NT2/D1 (cell line): ENCODE data around the gene SORBS1.

Experiments
- SUZ12 ChIP-seq: IDR thresholded peaks from 2 replicates; pipeline ENCODE4 v1.6.1; 2011; ENCODE audit not compliant: insufficient read length, insufficient read depth; ENCODE audit errors: extremely low read depth
- YY1 ChIP-seq: IDR thresholded peaks from 2 replicates; pipeline ENCODE4 v1.6.1; 2011; ENCODE audit not compliant: insufficient read length, insufficient read depth
- ZNF274 ChIP-seq: IDR thresholded peaks from 2 replicates; pipeline ENCODE4 v1.6.1; 2011; ENCODE audit warnings: mild to moderate bottlenecking, low read depth, low read length

DNA sequence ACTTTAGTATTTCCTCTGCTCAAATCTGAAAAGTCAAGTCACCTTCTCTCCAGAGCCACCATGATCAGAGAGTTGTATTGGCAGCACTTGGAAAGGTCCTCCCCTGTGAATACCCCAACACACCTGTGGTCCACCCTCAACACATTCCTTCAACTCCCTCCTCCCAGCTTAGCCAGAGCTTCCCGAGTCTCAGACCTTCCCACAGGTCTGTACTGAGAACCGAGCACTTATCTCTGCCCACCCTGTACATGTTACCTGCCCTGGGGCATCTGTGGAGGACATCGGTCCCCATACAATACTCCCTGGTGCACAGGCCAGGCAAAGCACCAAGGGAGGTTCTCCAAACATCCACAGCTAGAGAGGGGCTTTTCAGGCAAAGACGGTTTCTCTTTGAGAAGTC lies 30.6 kb downstream of the SORBS1 start:
- TF ChIP-seq YY1 (no peak), SUZ12 (no peak), ZNF274 (no peak)
